Stomach (tissue), 4 donors: ENCODE measurements around the gene ARID5A.

Experiments
- CTCF ChIP-seq, 7 experiments: fragments of 450-650 bp in 4 of 7; fragments of 200-600 bp in 3 of 7; sonication (generic) in 3 of 7; IDR thresholded peaks; one replicate each; pipeline ENCODE4 v1.5.1; 2016 to 2019; ENCODE audit warnings: antibody characterized with exemption in 7 of 7, control low read depth in 2 of 7, mild to moderate bottlenecking in 1 of 7
- EP300 ChIP-seq: sonication (generic); formaldehyde crosslinking; IDR thresholded peaks from one replicate; pipeline ENCODE4 v1.6.1; 2017; ENCODE audit warnings: antibody characterized with exemption
- POLR2A ChIP-seq, 4 donors: fragments of 450-650 bp; IDR thresholded peaks; one replicate each; pipeline ENCODE4 v1.6.1; 2016; ENCODE audit warnings: antibody characterized with exemption in 4 of 4, control low read depth in 2 of 4, mild to moderate bottlenecking in 1 of 4, moderate library complexity in 1 of 4
- POLR2AphosphoS5 ChIP-seq, 3 donors: sonication (generic); formaldehyde crosslinking; IDR thresholded peaks; one replicate each; pipeline ENCODE4 v1.6.1; 2016; ENCODE audit warnings: antibody characterized with exemption in 3 of 3

GRCh38 chr2:96525211-96525507 lies 11.4 kb upstream of the ARID5A start:
- TF ChIP-seq CTCF (IDR thresholded peaks at IDR 0.05) (no peak), EP300 (no peak), POLR2A (IDR thresholded peaks at IDR 0.05) (no peak), POLR2AphosphoS5 (IDR thresholded peaks at IDR 0.05) (no peak)
